A673 (cell line): ENCODE measurements around the gene ATP7A. TPM values are rescaled to one million over a fixed set of nuclear protein-coding genes. Genes with fewer than 3 reads are reported as not detected.

ENCODE experiments used
- BruUV-seq: library from RNA; stranded (reverse); fragments of 400-500 nt; replicated peaks from 2 replicates; lab custom pipeline; 2021; lab: Mats Ljungman, UMichigan
- CTCF ChIA-PET: fragments of 300-600 bp; sonication (Branson Sonifier 250); formaldehyde crosslinking; loops from one replicate; lab custom pipeline; 2022; ENCODE audit warnings: antibody characterized with exemption; lab: Charles Lee
- POLR2A ChIA-PET: fragments of 300-600 bp; sonication (Branson Sonifier 250); formaldehyde crosslinking; loops from one replicate; lab custom pipeline; 2022; ENCODE audit warnings: antibody characterized with exemption; ENCODE audit not compliant: low non-redundant PET; lab: Charles Lee
- DNase-seq: peaks from one replicate; pipeline ENCODE4 v3.0.0-alpha.2; 2015; ENCODE audit warnings: low spot score
- H3K27ac ChIP-seq: fragments of 200-600 bp; sonication (generic); 2 replicates; pipeline ENCODE4 v1.5.1; 2016; ENCODE audit warnings: mixed run types, low read depth, mild to moderate bottlenecking, mixed read lengths, antibody characterized with exemption, low read length; ENCODE audit not compliant: poor library complexity, severe bottlenecking
- H3K27me3 ChIP-seq: fragments of 200-600 bp; sonication (generic); replicated peaks from 2 replicates; pipeline ENCODE4 v1.6.1; 2017; ENCODE audit warnings: mixed run types, low read depth, mild to moderate bottlenecking, mixed read lengths, antibody characterized with exemption, low read length; ENCODE audit not compliant: insufficient read depth, poor library complexity
- H3K36me3 ChIP-seq: fragments of 200-600 bp; sonication (generic); 2 replicates; pipeline ENCODE4 v1.6.1; 2016; ENCODE audit warnings: mixed run types, mild to moderate bottlenecking, mixed read lengths, antibody characterized with exemption, low read length; ENCODE audit not compliant: insufficient read depth, poor library complexity, severe bottlenecking
- H3K4me1 ChIP-seq: fragments of 200-600 bp; sonication (generic); 2 replicates; pipeline ENCODE4 v1.6.1; 2017; ENCODE audit warnings: mixed run types, mild to moderate bottlenecking, mixed read lengths, antibody characterized with exemption, low read length; ENCODE audit not compliant: insufficient read depth, poor library complexity, severe bottlenecking
- H3K4me3 ChIP-seq: fragments of 200-600 bp; sonication (generic); 2 replicates; pipeline ENCODE4 v1.5.1; 2016; ENCODE audit warnings: low read depth, mixed run types, mild to moderate bottlenecking, mixed read lengths, low read length; ENCODE audit not compliant: poor library complexity, severe bottlenecking
- H3K9me3 ChIP-seq: fragments of 200-600 bp; sonication (generic); 2 replicates; pipeline ENCODE4 v1.6.1; 2016; ENCODE audit warnings: mixed run types, low read depth, mild to moderate bottlenecking, mixed read lengths, antibody characterized with exemption, low read length; ENCODE audit not compliant: poor library complexity, severe bottlenecking
- EZH2 ChIP-seq: fragments of 200-600 bp; sonication (generic); IDR thresholded peaks from 2 replicates; pipeline ENCODE4 v1.6.1; 2017; ENCODE audit warnings: borderline replicate concordance, low read depth, mild to moderate bottlenecking, mixed read lengths, antibody characterized with exemption, low read length; ENCODE audit not compliant: poor library complexity, severe bottlenecking
- intact Hi-C: fragments of 100-400 bp; cut with micrococcal nuclease; formaldehyde crosslinking; loops from one replicate; pipeline ENCODE4 v1.10.0; 2022; ENCODE audit not compliant: unreplicated experiment
- total RNA-seq: library from RNA; stranded (reverse); gene quantifications from 2 replicates; pipeline ENCODE4 v1.2.3, GENCODE V29; 2021
- TF ChIP-seq, protein P1 (sequence below): fragments of 300-800, 200-600 bp; sonication (generic); conservative IDR thresholded peaks from 2 replicates; pipeline ENCODE4 v1.5.1; 2017; ENCODE audit warnings: low read depth, mild to moderate bottlenecking, antibody characterized with exemption, low read length, moderate library complexity, mixed read lengths

Gene ATP7A
- total RNA-seq, 1 experiment from 2014 or later: 9.0 TPM

DNA sequence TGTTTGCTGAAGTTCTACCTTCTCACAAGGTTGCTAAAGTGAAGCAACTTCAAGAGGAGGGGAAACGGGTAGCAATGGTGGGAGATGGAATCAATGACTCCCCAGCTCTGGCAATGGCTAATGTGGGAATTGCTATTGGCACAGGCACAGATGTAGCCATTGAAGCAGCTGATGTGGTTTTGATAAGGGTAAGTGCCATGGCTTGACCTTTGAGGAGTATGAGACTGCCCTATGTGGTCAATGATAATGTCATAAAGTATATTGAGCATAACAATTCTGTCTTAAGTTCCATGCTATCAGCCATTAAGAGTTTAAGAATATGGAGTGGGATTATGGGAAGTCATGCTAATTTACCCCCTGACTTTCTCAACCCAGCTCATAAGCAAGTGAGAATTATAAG is 132.1 kb downstream of the ATP7A start:
- TF ChIP-seq EZH2: no peak
- TF ChIP-seq, protein P1, sequence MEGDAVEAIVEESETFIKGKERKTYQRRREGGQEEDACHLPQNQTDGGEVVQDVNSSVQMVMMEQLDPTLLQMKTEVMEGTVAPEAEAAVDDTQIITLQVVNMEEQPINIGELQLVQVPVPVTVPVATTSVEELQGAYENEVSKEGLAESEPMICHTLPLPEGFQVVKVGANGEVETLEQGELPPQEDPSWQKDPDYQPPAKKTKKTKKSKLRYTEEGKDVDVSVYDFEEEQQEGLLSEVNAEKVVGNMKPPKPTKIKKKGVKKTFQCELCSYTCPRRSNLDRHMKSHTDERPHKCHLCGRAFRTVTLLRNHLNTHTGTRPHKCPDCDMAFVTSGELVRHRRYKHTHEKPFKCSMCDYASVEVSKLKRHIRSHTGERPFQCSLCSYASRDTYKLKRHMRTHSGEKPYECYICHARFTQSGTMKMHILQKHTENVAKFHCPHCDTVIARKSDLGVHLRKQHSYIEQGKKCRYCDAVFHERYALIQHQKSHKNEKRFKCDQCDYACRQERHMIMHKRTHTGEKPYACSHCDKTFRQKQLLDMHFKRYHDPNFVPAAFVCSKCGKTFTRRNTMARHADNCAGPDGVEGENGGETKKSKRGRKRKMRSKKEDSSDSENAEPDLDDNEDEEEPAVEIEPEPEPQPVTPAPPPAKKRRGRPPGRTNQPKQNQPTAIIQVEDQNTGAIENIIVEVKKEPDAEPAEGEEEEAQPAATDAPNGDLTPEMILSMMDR: no peak
- DNase-seq: no peak
- Histone ChIP-seq H3K4me3 (no peak overlapping the region), H3K4me1 (no peaks in the 10 kb centered on the region), H3K36me3 (no peaks in the 10 kb centered on the region), H3K27ac (no peak overlapping the region), H3K27me3 (no peaks in the 10 kb centered on the region), H3K9me3 (no peaks in the 10 kb centered on the region)
- intact Hi-C loops: no loop called here
- BruUV-seq: no TSS peak
- ChIA-PET CTCF (no interaction called here), POLR2A (no interaction called here)

GRCh38 chrX:78046362-78046761 is 135.9 kb downstream of the ATP7A start:
- POLR2A ChIA-PET: no interaction called here
- Histone ChIP-seq H3K4me1 (no peaks in the 10 kb centered on the region), H3K9me3 (no peaks in the 10 kb centered on the region), H3K36me3 (no peaks in the 10 kb centered on the region), H3K4me3 (no peak overlapping the region), H3K27ac (no peak overlapping the region), H3K27me3 (no peaks in the 10 kb centered on the region)
- no TSS peak for BruUV-seq
- intact Hi-C loops: no loop called here
- DNase-seq: no peak
- CTCF ChIA-PET: no interaction called here
- TF ChIP-seq, protein P1: no peak
- TF ChIP-seq EZH2: no peak

DNA sequence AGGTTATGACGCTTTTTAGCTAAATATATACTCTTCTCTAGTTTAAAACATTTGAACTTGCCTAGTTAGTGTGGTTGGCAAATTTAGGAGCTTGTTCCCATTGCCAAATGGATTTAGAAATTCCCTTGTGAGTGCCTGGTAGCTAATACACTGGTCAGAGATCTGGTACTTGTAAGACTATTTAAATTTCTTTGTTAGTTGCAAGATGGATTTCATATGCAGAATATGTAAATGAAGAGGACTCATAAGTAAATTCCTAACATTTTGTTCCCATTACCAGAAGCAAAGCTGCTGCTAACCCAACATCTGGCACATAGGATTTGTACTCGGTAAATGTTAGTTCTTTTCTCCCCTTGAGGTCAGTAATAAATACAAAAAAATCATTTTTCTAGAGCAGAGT is 137.6 kb downstream of the ATP7A start:
- TF ChIP-seq, protein P1: no peak
- no peak for TF ChIP-seq EZH2
- Histone ChIP-seq H3K27me3 (no peaks in the 10 kb centered on the region), H3K9me3 (no peaks in the 10 kb centered on the region), H3K27ac (no peak overlapping the region), H3K36me3 (no peaks in the 10 kb centered on the region), H3K4me3 (no peak overlapping the region), H3K4me1 (no peaks in the 10 kb centered on the region)
- no peak for DNase-seq
- ChIA-PET CTCF (interaction anchor here (0.7 kb wide), 1 partner anchor 23 kb away, joined by 3 read pairs; no protein-coding TSS in a partner anchor), POLR2A (no interaction called here)
- intact Hi-C loops: no loop called here
- no TSS peak for BruUV-seq
